Stimulated activated CD4-positive, alpha-beta T cell treated with anti-CD3 and anti-CD28 coated beads, Interleukin-15, amount 100 ng/mL, for 24 hours (primary cell): ENCODE measurements around the gene ACBD5.

Experiments used
- DNase-seq: peaks from one replicate; pipeline ENCODE4 v3.0.0-alpha.2; 2020

The ACBD5 gene

DNA sequence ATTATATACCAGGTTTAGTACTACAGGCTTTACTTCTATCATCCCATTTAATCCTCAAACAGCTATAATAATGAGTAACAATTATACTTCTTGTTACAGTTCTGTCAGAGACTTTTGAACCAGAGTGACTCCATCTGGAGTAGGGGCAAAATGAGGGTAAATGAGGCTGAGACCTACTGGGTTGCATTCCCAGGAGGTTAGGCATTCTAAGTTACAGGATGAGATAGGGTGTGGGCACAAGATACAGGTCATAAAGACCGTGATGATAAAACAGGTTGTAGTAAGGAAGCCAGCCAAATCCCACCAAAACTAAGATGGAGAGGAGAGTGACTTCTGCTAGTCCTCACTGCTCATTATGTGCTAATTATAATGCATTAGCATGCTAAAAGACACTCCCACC lies 90.3 kb downstream of the ACBD5 start:
- DNase-seq = no peak

DNA sequence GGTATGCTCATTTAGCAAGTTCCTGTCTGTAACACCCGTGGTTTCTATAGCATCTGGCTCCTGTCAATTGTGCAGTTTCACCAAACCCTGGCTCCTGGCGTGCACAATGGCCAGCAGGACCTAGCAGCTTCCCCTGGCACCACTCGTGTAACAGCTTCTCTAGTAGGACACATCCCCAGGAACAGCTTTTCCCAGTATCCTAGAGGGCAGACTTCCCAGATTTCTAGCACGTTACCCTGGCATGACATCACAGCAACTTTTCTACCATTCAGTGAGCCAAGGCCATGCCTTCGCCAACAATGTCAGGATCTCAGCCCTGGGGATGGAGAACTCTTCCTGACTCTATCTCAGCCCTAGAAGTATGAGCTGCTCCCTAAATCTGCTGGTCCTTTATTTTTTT lies 92.9 kb downstream of the ACBD5 start:
- DNase-seq = no peak

GRCh38 chr10:27145937-27146336 lies 94.7 kb downstream of the ACBD5 start:
- DNase-seq = no peak
